ENCODE data around the gene OTUD6A. TPM values are rescaled to one million over a fixed set of nuclear protein-coding genes. Genes with fewer than 3 reads are reported as not detected.

Gene OTUD6A
- total and polyA plus RNA-seq, 2 experiments from 2014 or later = not detected

DNA sequence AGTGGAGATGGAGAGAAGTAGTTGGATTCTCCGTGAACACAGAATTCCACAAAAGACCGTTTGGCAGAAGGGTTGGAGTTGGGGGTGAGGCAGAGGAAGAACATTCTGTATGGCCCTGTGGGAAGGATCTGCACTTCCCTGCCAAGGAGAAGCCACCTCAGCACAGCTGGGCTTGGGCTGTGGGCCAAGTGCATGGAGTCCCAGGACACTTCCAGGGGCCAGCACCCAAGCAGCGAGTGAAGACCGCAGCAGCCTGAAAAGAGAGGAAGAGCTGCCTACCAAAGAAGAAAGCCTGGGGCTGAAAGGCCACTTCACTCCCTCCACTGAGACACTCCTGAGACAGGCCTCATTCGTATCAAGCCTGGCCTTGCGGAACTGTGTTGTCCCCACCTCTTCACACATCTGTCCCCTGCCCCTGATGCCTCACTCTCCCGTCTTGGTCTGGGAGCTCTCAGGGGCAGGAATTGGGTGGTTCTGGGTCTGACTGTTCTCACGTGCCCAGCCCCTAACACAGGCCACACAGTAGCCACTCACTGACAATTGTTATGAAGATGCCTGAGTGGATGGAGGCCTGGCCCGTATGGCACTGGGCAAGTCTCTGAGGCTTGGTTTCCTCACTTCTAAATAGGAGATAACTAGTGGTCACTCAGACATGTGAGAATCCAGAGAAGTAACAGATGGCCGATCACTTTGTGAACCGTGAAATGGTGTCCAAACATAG lies 9.2 kb upstream of the OTUD6A start:
- DNase-seq (ENCODE audit: low spot score) = no peak
- H4K20me1 ChIP-seq (ENCODE audit: insufficient read depth, poor library complexity, severe bottlenecking) = no peaks in the 10 kb centered on the region
- TF ChIP-seq EZH2 (IDR thresholded peaks at IDR 0.05; ENCODE audit: borderline replicate concordance) (no peak), CTCF (IDR thresholded peaks at IDR 0.05; ENCODE audit: poor library complexity) (no peak), EZH2phosphoT487 (IDR thresholded peaks at IDR 0.05; ENCODE audit: low read depth, severe bottlenecking, unreplicated experiment) (no peak)
- H3K27me3 ChIP-seq = no peaks in the 10 kb centered on the region
- no peaks in the 10 kb centered on the region for H3K79me2 ChIP-seq
- 79% methylated on average over 11 of the region's 11 CpGs for WGBS (ENCODE audit: low lambda C conversion rate, missing lambda C conversion rate)
- no peak overlapping the region for H3K4me2 ChIP-seq
- H3K36me3 ChIP-seq (replicated peaks; ENCODE audit: insufficient read depth, low read depth) = no peaks in the 10 kb centered on the region
- no peak overlapping the region for H3K4me3 ChIP-seq
- H3K9me2 ChIP-seq (replicated peaks; ENCODE audit: insufficient read depth) = no peaks in the 10 kb centered on the region
- no peak overlapping the region for H2AFZ ChIP-seq
- no peaks in the 10 kb centered on the region for H3K4me1 ChIP-seq (ENCODE audit: insufficient read depth)
- H3K27ac ChIP-seq = no peak overlapping the region
- H3K9me3 ChIP-seq (ENCODE audit: low read depth) = no peaks in the 10 kb centered on the region

DNA sequence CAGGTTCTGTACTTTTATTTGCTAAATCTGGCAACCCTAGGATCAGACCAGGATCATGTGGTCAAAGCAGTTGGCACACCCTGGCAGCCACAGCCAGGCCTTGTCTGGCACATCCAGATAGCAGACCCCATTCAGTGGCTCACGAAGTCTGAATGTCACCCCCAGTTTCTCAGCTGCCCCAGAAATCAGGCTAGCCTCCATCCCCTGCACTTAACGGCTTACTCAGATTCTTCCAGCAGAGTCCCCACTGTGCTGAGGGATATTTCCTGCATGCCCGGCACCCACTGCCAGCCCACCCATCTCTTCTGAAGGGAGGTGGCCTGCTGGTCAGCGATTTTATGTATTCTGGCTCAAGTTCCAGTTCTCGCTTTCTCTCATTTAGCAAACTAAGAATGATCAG lies 7.9 kb upstream of the OTUD6A start:
- no peaks in the 10 kb centered on the region for H3K9me3 ChIP-seq (ENCODE audit: low read depth)
- TF ChIP-seq EZH2 (IDR thresholded peaks at IDR 0.05; ENCODE audit: borderline replicate concordance) (no peak), EZH2phosphoT487 (IDR thresholded peaks at IDR 0.05; ENCODE audit: low read depth, severe bottlenecking, unreplicated experiment) (no peak)
- H3K9me2 ChIP-seq (replicated peaks; ENCODE audit: insufficient read depth) = no peaks in the 10 kb centered on the region
- no peak overlapping the region for H2AFZ ChIP-seq
- H3K36me3 ChIP-seq (replicated peaks; ENCODE audit: insufficient read depth, low read depth) = no peaks in the 10 kb centered on the region
- no peak overlapping the region for H3K27ac ChIP-seq
- H3K27me3 ChIP-seq = no peaks in the 10 kb centered on the region
- no peak for DNase-seq (ENCODE audit: low spot score)
- WGBS (ENCODE audit: low lambda C conversion rate, missing lambda C conversion rate) = 73% methylated on average over 5 of the region's 5 CpGs
- no peak overlapping the region for H3K4me3 ChIP-seq
- H3K4me1 ChIP-seq (ENCODE audit: insufficient read depth) = no peaks in the 10 kb centered on the region
- H3K79me2 ChIP-seq = no peaks in the 10 kb centered on the region
- no peaks in the 10 kb centered on the region for H4K20me1 ChIP-seq (ENCODE audit: insufficient read depth, poor library complexity, severe bottlenecking)
- H3K4me2 ChIP-seq = no peak overlapping the region

- Histone ChIP-seq H3K36me3 (replicated peaks; ENCODE audit: insufficient read depth, low read depth) (no peaks in the 10 kb centered on the region), H3K27me3 (no peaks in the 10 kb centered on the region), H3K9me3 (ENCODE audit: low read depth) (no peaks in the 10 kb centered on the region), H4K20me1 (ENCODE audit: insufficient read depth, poor library complexity, severe bottlenecking) (no peaks in the 10 kb centered on the region), H3K4me3 (no peak overlapping the region), H3K79me2 (no peaks in the 10 kb centered on the region), H3K9me2 (replicated peaks; ENCODE audit: insufficient read depth) (no peaks in the 10 kb centered on the region), H2AFZ (no peak overlapping the region), H3K4me1 (ENCODE audit: insufficient read depth) (no peaks in the 10 kb centered on the region), H3K27ac (no peak overlapping the region), H3K4me2 (no peak overlapping the region)
- no peak for DNase-seq (ENCODE audit: low spot score)
- TF ChIP-seq CTCF (IDR thresholded peaks at IDR 0.05; ENCODE audit: poor library complexity) (no peak), EZH2 (IDR thresholded peaks at IDR 0.05; ENCODE audit: borderline replicate concordance) (no peak), EZH2phosphoT487 (IDR thresholded peaks at IDR 0.05; ENCODE audit: low read depth, severe bottlenecking, unreplicated experiment) (no peak)
- 95% methylated on average over 40 of the region's 52 CpGs for WGBS (ENCODE audit: low lambda C conversion rate, missing lambda C conversion rate)
Measured at GRCh38 chrX:70062961-70063550, 799 bp downstream of the OTUD6A start.

DNA sequence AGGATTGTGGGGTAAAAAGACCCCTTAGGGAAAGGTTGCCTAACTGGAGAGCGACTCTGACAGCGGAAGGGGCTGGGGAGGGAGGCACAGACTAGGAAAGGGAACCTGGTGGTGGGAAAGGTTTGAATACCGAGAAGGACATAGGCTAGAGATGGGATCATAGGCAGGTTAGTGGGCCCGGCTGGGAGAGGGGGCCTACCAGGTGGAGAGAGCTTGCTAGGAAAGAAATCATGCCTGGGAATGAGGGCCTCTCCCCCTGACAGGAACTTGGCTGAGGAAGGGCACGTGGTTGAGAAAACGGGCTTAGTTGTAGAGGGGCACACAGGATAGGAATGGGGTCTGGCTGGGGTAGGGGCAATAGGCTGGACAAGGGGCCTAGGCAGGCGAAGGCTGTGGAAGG lies 4.4 kb downstream of the OTUD6A start:
- 89% methylated on average over 7 of the region's 7 CpGs for WGBS (ENCODE audit: low lambda C conversion rate, missing lambda C conversion rate)
- H3K4me1 ChIP-seq (ENCODE audit: insufficient read depth) = no peaks in the 10 kb centered on the region
- no peak overlapping the region for H3K4me2 ChIP-seq

More for the DNA sequence above, 4.4 kb downstream of the OTUD6A start:
- no peak for DNase-seq (ENCODE audit: low spot score)
- Histone ChIP-seq H2AFZ (no peak overlapping the region), H3K9me2 (replicated peaks; ENCODE audit: insufficient read depth) (no peaks in the 10 kb centered on the region), H3K4me3 (no peak overlapping the region), H4K20me1 (ENCODE audit: insufficient read depth, poor library complexity, severe bottlenecking) (no peaks in the 10 kb centered on the region), H3K36me3 (replicated peaks; ENCODE audit: insufficient read depth, low read depth) (no peaks in the 10 kb centered on the region), H3K9me3 (ENCODE audit: low read depth) (no peaks in the 10 kb centered on the region), H3K27ac (no peak overlapping the region), H3K79me2 (no peaks in the 10 kb centered on the region), H3K27me3 (no peaks in the 10 kb centered on the region)
- TF ChIP-seq CTCF (IDR thresholded peaks at IDR 0.05; ENCODE audit: poor library complexity) = no peak
- no peak for TF ChIP-seq EZH2phosphoT487 (IDR thresholded peaks at IDR 0.05; ENCODE audit: low read depth, severe bottlenecking, unreplicated experiment)
- no peak for TF ChIP-seq EZH2 (IDR thresholded peaks at IDR 0.05; ENCODE audit: borderline replicate concordance)

All from hepatocyte (in vitro differentiated cells).